ENCODE measurements around the gene PRAMEF7. TPM values are rescaled to one million over a fixed set of nuclear protein-coding genes. Genes with fewer than 3 reads are reported as not detected.

PRAMEF7 gene
- total RNA-seq: not detected in 2 replicates

DNA sequence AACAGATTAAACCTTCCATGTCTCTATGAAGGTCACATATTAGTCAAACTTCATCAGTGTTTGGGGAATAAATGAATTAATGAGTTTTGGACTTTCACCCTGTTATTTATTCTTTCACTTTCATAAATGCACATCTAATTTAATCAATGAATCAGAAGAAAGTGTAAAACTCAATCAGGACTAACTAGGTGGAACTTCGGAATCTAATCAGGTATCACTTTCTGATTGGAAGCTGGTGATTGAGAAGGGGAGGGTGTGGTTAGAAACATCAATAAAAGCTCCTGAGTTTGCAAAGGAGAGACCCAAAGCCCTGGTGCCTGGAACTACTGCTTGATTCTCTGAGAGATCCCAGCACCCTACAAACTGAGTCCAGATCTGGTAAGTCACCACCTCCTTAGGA, at the start of gene PRAMEF7:
Gene PRAMEF7 (plus strand): TSS at position 301 of the 400 bp plus-strand sequence. CDS start 1,083 bp downstream, outside the sequence.

GRCh38 chr1:12886101-12886500, 30.3 kb upstream of the PRAMEF7 start, which contains the start of gene PRAMEF4:
Gene PRAMEF4, minus strand, starts transcription at chr1:12886201. Its CDS starts 2,807 bp downstream, at chr1:12883394.

DNA sequence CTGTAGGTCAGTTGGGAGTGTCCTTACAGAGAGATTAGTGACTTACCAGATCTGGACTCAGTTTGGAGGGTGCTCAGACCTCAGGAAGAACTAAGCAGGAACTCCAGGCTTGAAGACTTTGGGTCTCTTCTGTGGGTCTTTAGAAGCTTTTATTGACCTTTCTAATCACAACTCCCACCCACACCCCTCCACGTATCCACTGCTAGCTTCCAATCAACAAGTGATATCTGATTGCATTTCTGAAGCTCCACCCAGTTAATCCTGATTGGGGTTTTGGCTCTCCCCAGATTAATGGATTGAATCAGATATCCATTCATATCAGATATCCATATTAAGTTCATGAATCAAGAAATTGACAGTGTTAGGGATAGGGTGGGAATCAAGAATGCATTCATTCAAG, 18.2 kb upstream of the PRAMEF7 start, which contains the start of gene PRAMEF10:
Gene PRAMEF10 (minus strand): TSS at position 101 of the 400 bp plus-strand sequence. CDS start 2,423 bp downstream, outside the sequence.

DNA sequence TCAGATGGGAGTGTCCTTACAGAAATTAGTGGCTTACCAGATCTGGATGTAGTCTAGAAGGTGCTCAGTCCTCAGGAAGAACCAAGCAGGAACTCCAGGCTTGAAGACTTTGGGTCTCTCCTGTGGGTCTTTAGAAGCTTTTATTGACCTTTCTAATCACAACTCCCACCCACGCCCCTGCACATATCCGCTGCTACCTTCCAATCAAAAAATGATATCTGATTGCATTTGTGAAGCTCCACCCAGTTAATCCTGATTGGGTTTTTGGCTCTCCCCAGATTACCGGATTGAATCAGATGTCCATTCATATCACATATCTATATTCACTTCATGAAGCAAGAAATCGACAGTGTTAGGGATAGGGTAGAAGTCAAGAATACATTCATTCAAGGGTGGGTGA, 31.1 kb downstream of the PRAMEF7 start, which contains the start of gene PRAMEF6:
Gene PRAMEF6 (minus strand): TSS at position 101 of the 400 bp plus-strand sequence. CDS start 5,062 bp downstream, outside the sequence.

Small RNA genes within 50 kb of the gene (small RNA-seq; reads per million reads assigned to genes)
- not detected for gene RNU6-1072P

Other genes with a start within 250 kb of the PRAMEF7 start
- gene AADACL3, start 200.5 kb upstream of the PRAMEF7 start, total RNA-seq: not detected in 2 replicates
- gene CFAP107, start 170.4 kb upstream of the PRAMEF7 start, total RNA-seq: not detected in 2 replicates
- gene PRAMEF12, start 142.9 kb upstream of the PRAMEF7 start, total RNA-seq: not detected in 2 replicates
- not detected in 2 replicates for gene PRAMEF1, start 125.2 kb upstream of the PRAMEF7 start, total RNA-seq
- not detected in 2 replicates for gene PRAMEF11, start 85.2 kb upstream of the PRAMEF7 start, total RNA-seq
- gene HNRNPCL1, start 67.9 kb upstream of the PRAMEF7 start, total RNA-seq: not detected in 2 replicates
- gene PRAMEF2, start 59.5 kb upstream of the PRAMEF7 start, total RNA-seq: not detected in 2 replicates
- gene PRAMEF4, start 30.4 kb upstream of the PRAMEF7 start, total RNA-seq: not detected in 2 replicates
- not detected in 2 replicates for gene PRAMEF10, start 18.3 kb upstream of the PRAMEF7 start, total RNA-seq
- gene PRAMEF6, start 31.0 kb downstream of the PRAMEF7 start, total RNA-seq: not detected in 2 replicates
- not detected in 2 replicates for gene PRAMEF27, start 140.0 kb downstream of the PRAMEF7 start, total RNA-seq
- gene HNRNPCL3, start 144.2 kb downstream of the PRAMEF7 start, total RNA-seq: not detected in 2 replicates
- not detected in 2 replicates for gene PRAMEF25, start 154.2 kb downstream of the PRAMEF7 start, total RNA-seq
- not detected in 2 replicates for gene HNRNPCL2, start 200.2 kb downstream of the PRAMEF7 start, total RNA-seq
- gene PRAMEF26, start 239.4 kb downstream of the PRAMEF7 start, total RNA-seq: not detected in 2 replicates
- gene HNRNPCL4, start 249.0 kb downstream of the PRAMEF7 start, total RNA-seq: not detected in 2 replicates

Data from hair follicle dermal papilla cell (primary cell).